K562 (cell line): ENCODE measurements around the gene SLCO2B1. TPM values are rescaled to one million over a fixed set of nuclear protein-coding genes. Genes with fewer than 3 reads are reported as not detected.

Source experiments
- ATAC-seq: fragments of 200-7000 bp; cut with Tn5 transposase; 3 replicates; pipeline ENCODE4 v1.9.1; 2020; ENCODE audit warnings: moderate library complexity
- BruUV-seq: library from RNA; stranded (reverse); fragments of 400-500 nt; replicated peaks from 2 replicates; lab custom pipeline; 2021; lab: Mats Ljungman, UMichigan
- CTCF ChIA-PET: fragments of 300-600 bp; formaldehyde crosslinking; extraction: SDS; loops from one replicate; lab custom pipeline; 2021; ENCODE audit warnings: low intra/inter-chr PET ratio; lab: Yijun Ruan, JAX
- POLR2A ChIA-PET: fragments of 300-600, 350-650 bp; sonication (Branson Sonifier 250); formaldehyde crosslinking; extraction: SDS; loops from one replicate; lab custom pipeline; 2021; ENCODE audit warnings: antibody characterized with exemption, inconsistent platforms; lab: Yijun Ruan, JAX
- DNase-seq, 4 experiments: peaks; one replicate each; pipeline versions ENCODE4 v3.0.0 to v3.0.0-alpha.2; 2011 to 2018; ENCODE audit warnings: low spot score in 3 of 4, mixed read lengths in 3 of 4; ENCODE audit errors: extremely low read depth in 1 of 4
- FAIRE-seq: peaks from 2 replicates; lab custom pipeline; 2011; peaks lifted over from hg19 to GRCh38; lab: Jason Lieb, UNC
- H2AFZ ChIP-seq: 2 replicates; pipeline ENCODE4 v1.6.0; 2011; ENCODE audit warnings: low read depth, low read length, control low read depth, inconsistent platforms
- H3K27ac ChIP-seq: fragments of 200-600 bp; 3 replicates; pipeline ENCODE4 v1.8.0; 2011; ENCODE audit warnings: low read depth, mild to moderate bottlenecking, control low read depth, inconsistent platforms, low read length, moderate library complexity, mixed read lengths; ENCODE audit errors: extremely low read depth
- H3K27me3 ChIP-seq, 2 experiments: fragments of 300-600 bp in 1 of 2; 2 replicates in 1 of 2; 3 replicates in 1 of 2; pipeline versions ENCODE4 v1.6.0 to v1.8.0; 2011; ENCODE audit warnings: inconsistent platforms in 2 of 2, low read length in 2 of 2, mild to moderate bottlenecking in 1 of 2, mixed read lengths in 1 of 2, moderate library complexity in 1 of 2; ENCODE audit not compliant: control insufficient read depth in 2 of 2, insufficient read depth in 2 of 2
- H3K36me3 ChIP-seq: fragments of 300-600 bp; 3 replicates; pipeline ENCODE4 v1.8.0; 2011; ENCODE audit warnings: mild to moderate bottlenecking, low read length, inconsistent platforms; ENCODE audit not compliant: control insufficient read depth, insufficient read depth
- H3K4me1 ChIP-seq, 2 experiments: fragments of 200-600 bp in 1 of 2; replicated peaks in 1 of 2; 2 replicates in 1 of 2; 3 replicates in 1 of 2; pipeline versions ENCODE4 v1.5.1 to v1.8.0; 2011; ENCODE audit warnings: inconsistent platforms in 2 of 2, low read length in 2 of 2, mild to moderate bottlenecking in 1 of 2, mixed read lengths in 1 of 2, moderate library complexity in 1 of 2; ENCODE audit not compliant: control insufficient read depth in 2 of 2, insufficient read depth in 2 of 2
- H3K4me2 ChIP-seq: 2 replicates; pipeline ENCODE4 v1.6.1; 2011; ENCODE audit warnings: low read length, control low read depth, inconsistent platforms, mixed read lengths; ENCODE audit not compliant: insufficient read depth
- H3K4me3 ChIP-seq: fragments of 200-600 bp; sonication (generic), shearing (Covaris generic); 2 replicates; pipeline ENCODE4 v1.5.1; 2016; ENCODE audit warnings: control low read depth, inconsistent platforms
- H3K79me2 ChIP-seq: fragments of 200-600 bp; 3 replicates; pipeline ENCODE4 v1.8.0; 2011; ENCODE audit warnings: low read length, inconsistent platforms; ENCODE audit not compliant: control insufficient read depth, insufficient read depth
- H3K9ac ChIP-seq, 2 experiments: 2 replicates each; pipeline versions ENCODE4 v1.6.0 to v1.6.1; 2011; ENCODE audit warnings: low read depth in 2 of 2, low read length in 2 of 2, control low read depth in 1 of 2, inconsistent platforms in 1 of 2, mild to moderate bottlenecking in 1 of 2, mixed read lengths in 1 of 2; ENCODE audit not compliant: insufficient read depth in 1 of 2
- H3K9me1 ChIP-seq: one replicate; pipeline ENCODE4 v1.6.0; 2011; ENCODE audit warnings: inconsistent platforms, mild to moderate bottlenecking, low read length, moderate library complexity; ENCODE audit not compliant: control insufficient read depth, insufficient read depth
- H3K9me3 ChIP-seq: replicated peaks from 2 replicates; pipeline ENCODE4 v1.5.1; 2011; ENCODE audit warnings: low read depth, low read length, inconsistent platforms; ENCODE audit not compliant: control insufficient read depth, insufficient read depth
- H4K20me1 ChIP-seq: replicated peaks from 2 replicates; pipeline ENCODE4 v1.6.1; 2011; ENCODE audit warnings: low read length, inconsistent platforms, mixed read lengths; ENCODE audit not compliant: control insufficient read depth, insufficient read depth
- ZFPM2 ChIP-seq: fragments of 250-450 bp; sonication (Bioruptor Pico); IDR thresholded peaks from 2 replicates; pipeline ENCODE4 v1.5.1; 2022; ENCODE audit warnings: mild to moderate bottlenecking
- WGBS: fragments of 100-300 bp; shearing (Covaris generic); methylation state at CpG from one replicate; pipeline ENCODE4 v1.1.6; 2016; ENCODE audit warnings: low coverage, mixed read lengths; ENCODE audit not compliant: insufficient coverage; ENCODE audit errors: missing lambda C conversion rate; 5-methylcytosine and 5-hydroxymethylcytosine counted together
- in situ Hi-C: fragments of 300-500 bp; cut with MboI; formaldehyde crosslinking; loops from 4 replicates; pipeline ENCODE4 v1.15.0; 2018; ENCODE audit warnings: inconsistent platforms, mixed read lengths
- intact Hi-C: fragments of 100-400 bp; cut with micrococcal nuclease; formaldehyde crosslinking; loops from 2 replicates; pipeline ENCODE4 v1.14.2; 2022
- polyA plus RNA-seq, 8 experiments: library from polyadenylated mRNA; depleted of rRNA in 4 of 8; stranded (reverse) in 5 of 8; unstranded in 3 of 8; fragments of >200 nt; fragmentation: Nextera tagmentation in 2 of 8; fragmentation: Illumina TruSeq in 1 of 8; extraction: Ambion mirVana in 2 of 8; extraction: Trizol in 1 of 8; gene quantifications; 2 replicates each; pipeline versions ENCODE4 v1.2.1 to v1.2.3, GENCODE V29; 2011 to 2014; ENCODE audit warnings: inconsistent platforms in 1 of 8, missing spikeins in 1 of 8
- total RNA-seq, 7 experiments: library from RNA; depleted of rRNA in 6 of 7; stranded (reverse); fragments of >200 nt in 6 of 7; fragmentation: Illumina TruSeq in 2 of 7; extraction: Trizol in 2 of 7; gene quantifications; 2 replicates each; pipeline versions ENCODE4 v1.2.1 to v1.2.3, GENCODE V29; 2011 to 2021; ENCODE audit warnings: low replicate concordance in 1 of 7
- TF ChIP-seq, protein P1 (sequence below), 3 experiments: fragments of 200-800 bp in 1 of 3; sonication (Bioruptor generic) in 1 of 3; sonication (generic) in 1 of 3; formaldehyde crosslinking in 1 of 3; IDR thresholded peaks; 2 replicates each; pipeline versions ENCODE4 v1.6.1 to v1.8.0; 2016 to 2022; ENCODE audit warnings: mild to moderate bottlenecking in 2 of 3, missing compliant biosample characterization in 2 of 3, missing genetic modification characterization in 2 of 3, missing genetic modification reagents in 1 of 3

The SLCO2B1 gene
- total and polyA plus RNA-seq, 9 of the 15 experiments (the other 6 are each of a cell fraction or from before 2014, with no cell fraction given) = 0.70 to 14.7 (median 7.6) TPM

GRCh38 chr11:75242722-75243600 is 92.1 kb downstream of the SLCO2B1 start:
- H3K4me3 ChIP-seq = no peak overlapping the region
- H3K27ac ChIP-seq = no peak overlapping the region
- no TSS peak for BruUV-seq
- peaks cover 24 to 48% of the 10 kb centered on the region in 2 experiments for H3K27me3 ChIP-seq
- no peak overlapping the region for H3K9ac ChIP-seq
- FAIRE-seq (no peak), ATAC-seq (no peak), DNase-seq (peak in 1 of 4 experiments; percentile 6)
- peaks cover 18% of the 10 kb centered on the region for H4K20me1 ChIP-seq
- in situ Hi-C loops (no loop called here), intact Hi-C loops (loop anchor here (10.0 kb wide), 1 partner anchor 538 kb away; no protein-coding TSS in a partner anchor)
- peak overlapping the region; percentile 75; the same call in 1 of the 2 replicates for H3K4me2 ChIP-seq
- no peak overlapping the region for H2AFZ ChIP-seq
- CTCF ChIA-PET = interaction anchor here (0.7 to 1.4 kb wide), 5 partner anchors 38 to 420 kb away, joined by 3 to 4 read pairs (median 3); no protein-coding TSS in a partner anchor
- peaks cover 4% of the 10 kb centered on the region for H3K9me1 ChIP-seq
- POLR2A ChIA-PET = interaction anchor here (0.6 to 1.9 kb wide), 4 partner anchors 28 to 212 kb away, joined by 3 to 8 read pairs (median 4); no protein-coding TSS in a partner anchor
- no peaks in the 10 kb centered on the region for H3K9me3 ChIP-seq
- peaks cover 3 to 23% of the 10 kb centered on the region in 2 experiments; a peak in 4 of 5 replicates for H3K4me1 ChIP-seq
- no peak for TF ChIP-seq ZFPM2 (CRISPR knock-in tag)
- TF ChIP-seq, protein P1, sequence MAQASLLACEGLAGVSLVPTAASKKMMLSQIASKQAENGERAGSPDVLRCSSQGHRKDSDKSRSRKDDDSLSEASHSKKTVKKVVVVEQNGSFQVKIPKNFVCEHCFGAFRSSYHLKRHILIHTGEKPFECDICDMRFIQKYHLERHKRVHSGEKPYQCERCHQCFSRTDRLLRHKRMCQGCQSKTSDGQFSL (CRISPR knock-in tag; IDR thresholded peaks at IDR 0.05) = 0 out of 2 replicates have a peak, but pooled peaks have one; percentile 10
- TF ChIP-seq, protein P1 (tag; IDR thresholded peaks at IDR 0.05) = no peak
- H3K36me3 ChIP-seq = no peaks in the 10 kb centered on the region
- no peaks in the 10 kb centered on the region for H3K79me2 ChIP-seq
- 5% methylated on average over 14 of the region's 16 CpGs for WGBS
